Measurements from ENCODE around the gene TMED5. TPM values are rescaled to one million over a fixed set of nuclear protein-coding genes. Genes with fewer than 3 reads are reported as not detected.
"Not testable (repeated sequence)": the region's sequence is repeated elsewhere in the genome, so short reads cannot be mapped to it uniquely, and the experiment has no call there.

TMED5 gene
- total RNA-seq, 2 experiments from 2014 or later: 46.6 to 49.4 TPM

DNA sequence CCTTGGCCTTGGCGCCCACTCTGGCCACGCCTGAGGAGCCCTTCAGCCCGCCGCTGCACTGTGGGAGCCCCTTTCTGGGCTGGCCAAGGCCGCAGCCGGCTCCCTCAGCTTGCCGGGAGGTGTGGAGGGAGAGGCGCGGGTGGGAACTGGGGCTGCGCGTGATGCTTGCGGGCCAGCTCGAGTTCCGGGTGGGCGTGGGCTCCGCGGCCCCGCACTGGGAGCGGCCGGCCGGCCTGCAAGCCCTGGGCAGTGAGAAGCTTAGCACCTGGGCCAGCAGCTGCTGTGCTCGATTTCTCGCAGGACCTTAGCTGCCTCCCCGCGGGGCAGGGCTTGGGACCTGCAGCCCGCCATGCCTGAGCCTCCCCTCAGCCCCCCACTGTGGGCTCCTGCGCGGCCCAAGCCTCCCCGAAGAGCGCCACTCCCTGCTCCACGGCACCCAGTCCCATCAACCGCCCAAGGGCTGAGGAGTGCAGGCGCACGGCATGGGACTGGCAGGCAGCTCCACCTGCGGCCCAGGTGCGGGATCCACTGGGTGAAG lies 10.0 kb downstream of the TMED5 start:
- H3K27ac Mint-ChIP-seq; DNase-seq; H3K4me3 Mint-ChIP-seq; H3K27me3 Mint-ChIP-seq (ENCODE audit: low read depth); H3K9me3 Mint-ChIP-seq (ENCODE audit: insufficient read depth): not testable (repeated sequence)
- peaks cover 47% of the 10 kb centered on the region for H3K4me1 Mint-ChIP-seq (ENCODE audit: low read depth)
- POLR2A ChIA-PET: interaction anchor here (0.6 to 1.2 kb wide), 3 partner anchors 176 to 854 kb away, joined by 3 read pairs; partner anchors contain the start of gene DR1
- CTCF ChIA-PET: interaction anchor here (0.8 to 2.0 kb wide), 4 partner anchors 11 to 90 kb away, joined by 3 to 7 read pairs (median 6); no protein-coding TSS in a partner anchor
- ATAC-seq: peak; percentile 11
- peaks cover 68% of the 10 kb centered on the region for H3K36me3 Mint-ChIP-seq (ENCODE audit: low read depth)

DNA sequence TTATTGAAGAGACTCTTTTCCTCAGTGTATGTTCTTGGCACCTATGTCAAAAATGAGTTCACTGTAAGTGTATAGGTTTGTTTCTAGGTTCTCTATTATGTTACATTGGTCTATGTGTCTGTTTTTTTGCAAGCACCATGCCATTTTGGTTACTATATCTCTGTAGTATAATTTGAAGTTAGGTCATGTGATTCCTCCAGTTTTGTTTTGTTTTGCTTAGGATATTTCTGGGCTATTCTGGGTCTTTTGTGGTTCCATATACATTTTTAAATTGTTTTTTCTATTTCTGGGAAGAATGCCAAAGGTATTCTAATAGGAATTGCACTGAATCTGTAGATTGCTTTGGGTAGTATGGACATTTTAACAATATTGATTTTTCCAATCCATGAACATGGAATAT lies 13.2 kb downstream of the TMED5 start:
- Mint-ChIP-seq H3K4me3 (no peak overlapping the region), H3K27ac (no peak overlapping the region), H3K4me1 (ENCODE audit: low read depth) (peaks cover 28% of the 10 kb centered on the region), H3K36me3 (ENCODE audit: low read depth) (peaks cover 50% of the 10 kb centered on the region), H3K9me3 (ENCODE audit: insufficient read depth) (no peaks in the 10 kb centered on the region), H3K27me3 (ENCODE audit: low read depth) (no peaks in the 10 kb centered on the region)
- no peak for DNase-seq
- ATAC-seq: no peak
- CTCF ChIA-PET: no interaction called here
- POLR2A ChIA-PET: no interaction called here

DNA sequence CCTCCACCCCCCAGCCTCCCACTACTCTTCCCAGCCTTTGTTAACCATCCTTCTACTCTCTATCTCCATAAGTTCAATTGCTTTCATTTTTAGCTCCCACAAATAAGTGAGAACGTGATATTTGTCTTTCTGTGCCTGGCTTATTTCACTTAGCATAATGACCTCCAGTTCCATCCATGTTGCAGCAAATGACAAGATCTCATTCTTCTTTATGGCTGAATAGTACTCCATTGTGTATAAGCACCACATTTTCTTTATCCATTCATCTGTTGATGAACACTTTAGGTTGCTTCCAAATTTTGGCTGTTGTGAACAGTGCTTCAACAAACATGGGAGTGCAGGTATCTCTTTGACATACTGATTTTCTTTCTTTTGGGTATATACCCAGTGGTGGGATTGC lies 14.3 kb downstream of the TMED5 start:
- H3K9me3 Mint-ChIP-seq (ENCODE audit: insufficient read depth); CTCF ChIA-PET; H3K4me3 Mint-ChIP-seq; H3K27me3 Mint-ChIP-seq (ENCODE audit: low read depth); H3K27ac Mint-ChIP-seq; ATAC-seq; POLR2A ChIA-PET; DNase-seq: not testable (repeated sequence)
- Mint-ChIP-seq H3K36me3 (ENCODE audit: low read depth) (peaks cover 54% of the 10 kb centered on the region), H3K4me1 (ENCODE audit: low read depth) (peaks cover 20% of the 10 kb centered on the region)

DNA sequence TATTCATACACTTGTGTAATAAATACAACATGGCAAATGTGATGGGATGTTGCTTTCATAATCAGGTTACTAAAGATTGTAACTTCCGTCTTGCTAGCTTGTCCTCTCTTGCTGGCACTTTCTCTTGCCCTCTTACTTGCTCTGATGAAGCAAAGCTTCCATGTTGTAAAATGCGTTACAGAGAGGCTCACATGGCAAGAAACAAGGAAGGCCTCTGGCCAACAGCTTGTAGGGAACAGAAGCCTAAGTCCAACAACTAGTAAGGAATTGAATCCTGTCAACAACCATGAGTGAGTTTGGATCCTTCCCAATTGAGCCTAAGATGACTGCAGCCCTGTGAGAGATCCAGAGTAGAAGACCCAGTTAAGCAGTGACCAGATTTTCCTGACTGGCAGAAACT lies 15.4 kb downstream of the TMED5 start:
- Mint-ChIP-seq H3K27me3 (ENCODE audit: low read depth) (no peaks in the 10 kb centered on the region), H3K9me3 (ENCODE audit: insufficient read depth) (no peaks in the 10 kb centered on the region), H3K27ac (no peak overlapping the region), H3K4me1 (ENCODE audit: low read depth) (peaks cover 16% of the 10 kb centered on the region), H3K36me3 (ENCODE audit: low read depth) (peaks cover 50% of the 10 kb centered on the region), H3K4me3 (no peak overlapping the region)
- CTCF ChIA-PET: interaction anchor here (1.3 kb wide), 1 partner anchor 144 kb away, joined by 4 read pairs; no protein-coding TSS in a partner anchor
- ATAC-seq (no peak), DNase-seq (no peak)
- POLR2A ChIA-PET: no interaction called here

DNA sequence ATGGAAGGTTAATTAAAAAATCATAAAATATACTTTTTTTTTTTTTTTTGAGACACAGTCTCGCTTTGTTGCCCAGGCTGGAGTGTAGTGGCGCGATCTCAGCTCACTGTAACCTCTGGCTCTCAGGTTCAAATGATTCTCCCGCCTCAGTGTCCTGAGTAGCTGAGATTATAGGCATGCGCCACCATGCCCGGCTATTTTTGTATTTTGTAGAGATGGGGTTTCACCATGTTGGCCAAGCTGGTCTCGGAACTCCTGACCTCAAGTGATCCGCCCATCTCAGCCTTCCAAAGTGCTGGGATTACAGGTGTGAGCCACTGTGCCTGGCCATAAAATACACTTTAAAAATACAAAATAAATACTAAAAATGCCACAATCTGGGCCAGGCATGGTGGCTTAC lies 16.9 kb downstream of the TMED5 start:
- peaks cover 49% of the 10 kb centered on the region for H3K36me3 Mint-ChIP-seq (ENCODE audit: low read depth)
- CTCF ChIA-PET; H3K9me3 Mint-ChIP-seq (ENCODE audit: insufficient read depth): not testable (repeated sequence)

DNA sequence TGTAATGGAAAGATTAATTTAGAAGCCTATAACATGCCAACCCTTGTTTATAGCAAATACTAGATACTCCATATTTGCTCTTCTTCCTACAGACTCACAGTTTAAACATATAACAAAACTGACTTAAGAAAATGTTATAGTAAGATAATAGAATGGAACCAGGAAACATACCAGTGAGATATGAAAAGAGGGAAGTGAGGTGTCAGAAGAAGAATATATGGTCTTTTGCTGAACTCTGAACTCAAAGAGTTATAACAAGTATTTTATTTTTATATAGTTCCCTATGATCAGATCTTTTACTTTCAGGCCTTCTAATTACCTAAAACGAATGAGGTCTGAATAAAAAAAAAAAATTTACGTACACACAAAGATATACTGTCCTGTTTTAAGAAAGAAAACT lies 20.9 kb downstream of the TMED5 start:
- ATAC-seq (no peak), DNase-seq (no peak)
- Mint-ChIP-seq H3K4me3 (no peak overlapping the region), H3K27ac (no peak overlapping the region), H3K4me1 (ENCODE audit: low read depth) (peaks cover 16% of the 10 kb centered on the region), H3K27me3 (ENCODE audit: low read depth) (no peaks in the 10 kb centered on the region), H3K9me3 (ENCODE audit: insufficient read depth) (no peaks in the 10 kb centered on the region), H3K36me3 (ENCODE audit: low read depth) (peaks cover 43% of the 10 kb centered on the region)
- ChIA-PET CTCF (interaction anchor here (0.6 to 1.1 kb wide), 2 partner anchors 11 to 55 kb away, joined by 3 read pairs; no protein-coding TSS in a partner anchor), POLR2A (interaction anchor here (1.2 kb wide), 1 partner anchor 22 kb away, joined by 4 read pairs; no protein-coding TSS in a partner anchor)

More for the DNA sequence above, 16.9 kb downstream of the TMED5 start:
- H3K4me3 Mint-ChIP-seq; H3K27ac Mint-ChIP-seq; ATAC-seq; H3K4me1 Mint-ChIP-seq (ENCODE audit: low read depth); DNase-seq; POLR2A ChIA-PET; H3K27me3 Mint-ChIP-seq (ENCODE audit: low read depth): not testable (repeated sequence)

DNA sequence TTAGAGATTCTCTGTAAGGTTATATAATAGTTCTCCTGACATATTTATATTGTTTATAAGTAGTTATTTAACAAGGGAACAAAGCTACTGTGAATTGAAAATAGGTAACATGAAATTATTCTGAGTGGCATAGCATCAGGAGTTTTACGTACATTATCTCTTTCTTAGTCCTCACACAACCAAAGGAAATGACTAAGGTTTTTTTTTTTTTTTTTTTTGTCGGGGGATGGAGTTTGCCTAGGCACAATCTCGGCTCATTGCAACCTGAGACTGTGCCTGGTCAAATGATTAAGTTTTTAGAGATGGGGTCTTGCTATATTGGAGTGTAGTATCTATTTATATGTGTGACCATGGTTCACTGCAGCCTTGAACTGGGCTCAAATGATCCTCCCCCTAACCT lies 24.9 kb downstream of the TMED5 start:
- Mint-ChIP-seq H3K27me3 (ENCODE audit: low read depth) (no peaks in the 10 kb centered on the region), H3K4me3 (no peak overlapping the region), H3K27ac (peak overlapping the region; percentile 61), H3K36me3 (ENCODE audit: low read depth) (peaks cover 46% of the 10 kb centered on the region), H3K9me3 (ENCODE audit: insufficient read depth) (no peaks in the 10 kb centered on the region), H3K4me1 (ENCODE audit: low read depth) (peaks cover 12% of the 10 kb centered on the region)
- CTCF ChIA-PET: no interaction called here
- POLR2A ChIA-PET: no interaction called here
- ATAC-seq: peak; percentile 39
- DNase-seq: no peak

DNA sequence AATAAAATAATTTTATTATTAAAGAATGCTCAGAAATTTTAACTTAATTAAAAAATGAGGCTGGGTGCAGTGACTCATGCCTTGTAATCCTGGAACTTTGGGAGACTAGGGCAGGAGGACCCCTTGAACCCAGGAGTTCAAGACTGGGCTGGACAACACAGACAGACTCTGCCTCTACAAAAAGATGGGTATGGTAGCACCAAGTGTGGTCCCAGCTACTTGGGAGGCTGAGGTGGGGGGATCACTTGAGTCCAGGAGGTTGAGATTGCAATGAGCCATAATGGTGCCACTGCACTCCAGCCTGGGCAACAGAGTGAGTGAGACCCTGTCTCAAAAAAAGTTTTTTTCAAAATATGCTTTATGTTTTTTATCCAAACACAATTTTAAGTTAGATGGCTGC lies 25.3 kb downstream of the TMED5 start:
- CTCF ChIA-PET: no interaction called here
- Mint-ChIP-seq H3K9me3 (ENCODE audit: insufficient read depth) (no peaks in the 10 kb centered on the region), H3K36me3 (ENCODE audit: low read depth) (peaks cover 50% of the 10 kb centered on the region), H3K4me3 (no peak overlapping the region), H3K27ac (no peak overlapping the region), H3K4me1 (ENCODE audit: low read depth) (peaks cover 12% of the 10 kb centered on the region), H3K27me3 (ENCODE audit: low read depth) (no peaks in the 10 kb centered on the region)
- DNase-seq: no peak
- POLR2A ChIA-PET: no interaction called here
- ATAC-seq: no peak

DNA sequence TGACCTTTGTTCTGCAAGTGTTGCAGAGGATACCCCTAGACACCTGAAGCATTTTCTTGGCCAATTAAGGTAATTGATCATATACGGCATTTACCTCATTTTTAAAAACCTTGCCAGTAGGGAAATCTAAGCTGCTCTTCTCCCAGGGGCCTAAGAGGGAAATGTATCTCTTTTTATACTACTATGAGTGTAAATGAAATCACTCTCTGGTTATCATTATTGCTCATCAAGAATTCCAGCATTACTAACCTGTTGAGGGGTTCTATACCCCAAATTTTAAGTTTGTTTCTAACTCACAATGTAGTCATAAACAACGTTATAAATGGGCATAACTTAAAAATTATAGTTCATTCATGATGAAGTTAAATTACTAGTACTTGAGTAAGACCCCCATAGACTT lies 27.4 kb downstream of the TMED5 start:
- ChIA-PET CTCF (interaction anchor here (1.4 kb wide), 1 partner anchor 132 kb away, joined by 3 read pairs; no protein-coding TSS in a partner anchor), POLR2A (no interaction called here)
- ATAC-seq: no peak
- Mint-ChIP-seq H3K9me3 (ENCODE audit: insufficient read depth) (no peaks in the 10 kb centered on the region), H3K27ac (no peak overlapping the region), H3K4me1 (ENCODE audit: low read depth) (peaks cover 12% of the 10 kb centered on the region), H3K4me3 (no peak overlapping the region), H3K27me3 (ENCODE audit: low read depth) (no peaks in the 10 kb centered on the region), H3K36me3 (ENCODE audit: low read depth) (peaks cover 52% of the 10 kb centered on the region)
- no peak for DNase-seq

DNA sequence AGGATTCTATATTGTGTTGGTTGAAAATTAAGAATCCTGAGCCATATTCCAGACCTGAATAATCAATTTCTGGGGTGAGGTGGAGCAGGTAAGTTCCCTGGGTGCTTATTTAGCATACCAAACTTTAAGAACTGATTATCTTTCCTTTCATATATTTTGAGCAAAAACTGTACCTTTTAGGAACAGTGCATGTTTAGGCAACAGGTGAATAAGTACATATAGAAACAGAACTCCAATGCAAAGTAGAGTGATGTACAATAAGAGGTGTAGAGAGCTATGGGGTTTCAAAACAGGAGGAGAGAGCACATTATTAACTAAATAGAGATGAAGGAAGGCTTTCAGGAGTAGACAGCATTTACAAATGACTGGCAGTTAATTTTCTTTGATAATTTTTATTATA lies 28.7 kb downstream of the TMED5 start:
- ChIA-PET CTCF (no interaction called here), POLR2A (no interaction called here)
- ATAC-seq: no peak
- peaks cover 12% of the 10 kb centered on the region for H3K4me1 Mint-ChIP-seq (ENCODE audit: low read depth)
- no peaks in the 10 kb centered on the region for H3K27me3 Mint-ChIP-seq (ENCODE audit: low read depth)
- H3K36me3 Mint-ChIP-seq (ENCODE audit: low read depth): peaks cover 55% of the 10 kb centered on the region
- no peak for DNase-seq
- H3K27ac Mint-ChIP-seq: no peak overlapping the region
- H3K4me3 Mint-ChIP-seq: no peak overlapping the region
- H3K9me3 Mint-ChIP-seq (ENCODE audit: insufficient read depth): no peaks in the 10 kb centered on the region

DNA sequence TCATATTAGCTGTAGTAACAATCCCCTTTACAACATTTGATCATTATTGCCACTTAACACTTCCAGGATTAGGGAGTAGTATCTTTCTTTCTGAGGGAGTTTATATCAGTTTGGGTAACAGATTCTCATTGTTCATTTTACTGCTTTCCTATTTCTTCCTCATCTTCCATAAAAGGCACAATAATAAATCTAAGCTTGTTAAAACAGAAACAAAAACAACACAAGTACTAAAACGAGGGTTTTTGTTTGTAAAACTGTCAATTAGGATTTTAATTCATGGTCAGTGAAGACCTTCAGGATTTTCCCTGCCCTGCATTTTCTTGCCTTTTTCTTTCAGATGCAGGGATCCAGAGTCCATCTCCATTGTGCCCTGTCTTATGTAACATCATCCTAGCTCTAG lies 29.5 kb downstream of the TMED5 start:
- CTCF ChIA-PET: interaction anchor here (0.6 to 1.9 kb wide), 3 partner anchors 18 to 89 kb away, joined by 3 to 7 read pairs (median 4); no protein-coding TSS in a partner anchor
- POLR2A ChIA-PET: no interaction called here
- Mint-ChIP-seq H3K4me1 (ENCODE audit: low read depth) (peaks cover 9% of the 10 kb centered on the region), H3K4me3 (no peak overlapping the region), H3K27me3 (ENCODE audit: low read depth) (no peaks in the 10 kb centered on the region), H3K9me3 (ENCODE audit: insufficient read depth) (no peaks in the 10 kb centered on the region), H3K36me3 (ENCODE audit: low read depth) (peaks cover 51% of the 10 kb centered on the region), H3K27ac (no peak overlapping the region)
- DNase-seq: no peak
- ATAC-seq: no peak

DNA sequence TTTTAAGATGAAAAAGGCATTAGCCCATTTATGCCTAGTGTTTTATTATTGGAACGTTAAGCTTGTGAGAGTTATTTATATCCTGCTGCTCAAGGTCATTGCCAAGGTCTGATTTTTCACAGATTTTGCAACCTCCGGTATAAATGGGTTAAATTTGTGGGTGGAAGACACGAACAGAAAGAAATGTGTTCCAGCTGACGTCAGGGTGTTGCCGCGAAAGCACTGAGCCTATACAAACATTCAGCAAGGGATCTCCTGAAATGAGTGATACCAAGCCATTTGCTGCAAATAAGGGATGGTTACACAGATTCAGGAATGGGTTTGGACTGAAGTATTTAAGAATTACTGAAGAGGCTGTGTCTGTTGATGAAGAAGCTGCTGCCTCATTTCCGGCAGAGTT lies 32.2 kb downstream of the TMED5 start:
- ChIA-PET CTCF (no interaction called here), POLR2A (no interaction called here)
- DNase-seq (no peak), ATAC-seq (no peak)
- Mint-ChIP-seq H3K36me3 (ENCODE audit: low read depth) (peaks cover 40% of the 10 kb centered on the region), H3K27ac (no peak overlapping the region), H3K4me1 (ENCODE audit: low read depth) (no peaks in the 10 kb centered on the region), H3K9me3 (ENCODE audit: insufficient read depth) (no peaks in the 10 kb centered on the region), H3K4me3 (no peak overlapping the region), H3K27me3 (ENCODE audit: low read depth) (no peaks in the 10 kb centered on the region)

DNA sequence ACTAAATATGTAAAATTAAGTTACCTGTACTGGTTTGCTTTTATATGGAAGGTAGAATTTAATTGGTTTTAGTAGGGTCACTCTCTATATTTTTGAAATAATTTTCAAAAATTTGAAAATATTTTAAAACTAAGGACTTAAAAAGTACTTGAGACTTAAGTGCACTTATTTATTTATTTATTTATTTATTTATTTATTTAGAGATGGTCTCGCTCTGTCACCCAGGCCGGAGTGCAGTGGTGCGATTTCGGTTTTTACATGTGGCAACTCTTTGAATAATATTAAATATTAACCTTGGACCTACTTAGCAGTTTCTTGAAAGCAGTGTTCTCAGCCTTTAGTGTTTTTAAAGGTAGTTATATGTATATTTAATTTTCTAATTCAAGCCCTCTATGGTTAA lies 36.4 kb downstream of the TMED5 start:
- H3K4me3 Mint-ChIP-seq: no peak overlapping the region
- ATAC-seq: no peak
- H3K27me3 Mint-ChIP-seq (ENCODE audit: low read depth): no peaks in the 10 kb centered on the region
- peaks cover 30% of the 10 kb centered on the region for H3K36me3 Mint-ChIP-seq (ENCODE audit: low read depth)
- no peak overlapping the region for H3K27ac Mint-ChIP-seq
- POLR2A ChIA-PET: no interaction called here
- no peak for DNase-seq
- H3K9me3 Mint-ChIP-seq (ENCODE audit: insufficient read depth): no peaks in the 10 kb centered on the region
- H3K4me1 Mint-ChIP-seq (ENCODE audit: low read depth): peaks cover 3% of the 10 kb centered on the region
- CTCF ChIA-PET: interaction anchor here (1.4 kb wide), 1 partner anchor 11 kb away, joined by 4 read pairs; no protein-coding TSS in a partner anchor
